ENCODE results near the gene ST3GAL6. TPM values are rescaled to one million over a fixed set of nuclear protein-coding genes. Genes with fewer than 3 reads are reported as not detected.

The ST3GAL6 gene
- total RNA-seq, 1 donor from 2014 or later, result 12.0 TPM

Other genes starting within 250 kb of the ST3GAL6 start
- gene CLDND1, start 240.4 kb upstream of the ST3GAL6 start, total RNA-seq (ENCODE audit: insufficient read depth, low replicate concordance), result 145 TPM
- gene GPR15, start 231.4 kb upstream of the ST3GAL6 start, total RNA-seq (ENCODE audit: insufficient read depth, low replicate concordance), result not detected
- gene CPOX, start 169.7 kb upstream of the ST3GAL6 start, total RNA-seq (ENCODE audit: insufficient read depth, low replicate concordance), result 14.7 TPM
- 79.4 TPM for gene DCBLD2, start 138.4 kb downstream of the ST3GAL6 start, total RNA-seq (ENCODE audit: insufficient read depth, low replicate concordance)

Data from umbilical cord (tissue), 1 donor.